CD4-positive, alpha-beta T cell (primary cell): Measurements from ENCODE around the gene MUL1. TPM values are rescaled to one million over a fixed set of nuclear protein-coding genes. Genes with fewer than 3 reads are reported as not detected.

Experiments
- ATAC-seq: fragments of 200-7000 bp; cut with Tn5 transposase; one replicate; pipeline ENCODE4 v1.10.0; 2022; ENCODE audit warnings: mild to moderate bottlenecking; ENCODE audit not compliant: poor library complexity
- CTCF ChIA-PET: fragments of 350-600 bp; sonication (Branson Sonifier 250); formaldehyde crosslinking; loops from one replicate; lab custom pipeline; 2021; ENCODE audit warnings: antibody characterized with exemption, inconsistent platforms; lab: Charles Lee
- POLR2A ChIA-PET: fragments of 350-600 bp; sonication (Branson Sonifier 250); formaldehyde crosslinking; loops from one replicate; lab custom pipeline; 2021; ENCODE audit warnings: antibody characterized with exemption, inconsistent platforms; lab: Charles Lee
- DNase-seq, 14 experiments: peaks; one replicate each; pipeline ENCODE4 v3.0.0-alpha.2; 2013 to 2020; ENCODE audit warnings: mixed read lengths in 2 of 14
- H3K27ac ChIP-seq, 2 donors: one replicate each; pipeline versions ENCODE4 v1.5.1 to v1.7.0; 2013; ENCODE audit warnings: low read length in 2 of 2, low read depth in 1 of 2, mild to moderate bottlenecking in 1 of 2
- H3K27me3 ChIP-seq, 2 experiments: 1 replicate in 1 of 2; 2 replicates in 1 of 2; pipeline versions ENCODE4 v1.6.1 to v1.7.0; 2013; ENCODE audit warnings: low read length in 2 of 2, control low read depth in 1 of 2, mild to moderate bottlenecking in 1 of 2, moderate library complexity in 1 of 2; ENCODE audit not compliant: insufficient read depth in 2 of 2, control insufficient read depth in 1 of 2
- H3K36me3 ChIP-seq: one replicate; pipeline ENCODE4 v1.6.1; 2013; ENCODE audit warnings: low read length, control low read depth; ENCODE audit not compliant: insufficient read depth
- H3K4me1 ChIP-seq: one replicate; pipeline ENCODE4 v1.6.1; 2013; ENCODE audit warnings: low read length, control low read depth; ENCODE audit not compliant: insufficient read depth
- H3K4me3 ChIP-seq: one replicate; pipeline ENCODE4 v1.5.1; 2013; ENCODE audit warnings: mild to moderate bottlenecking, low read length, moderate library complexity
- H3K9me3 ChIP-seq, 2 experiments: 1 replicate in 1 of 2; 2 replicates in 1 of 2; pipeline versions ENCODE4 v1.6.1 to v1.7.0; 2013; ENCODE audit warnings: low read length in 2 of 2, mild to moderate bottlenecking in 2 of 2, control low read depth in 1 of 2, moderate library complexity in 1 of 2; ENCODE audit not compliant: control insufficient read depth in 1 of 2, insufficient read depth in 1 of 2
- H3K27ac Mint-ChIP-seq: one replicate; pipeline ENCODE4 v1.8.0; 2020; ENCODE audit warnings: mixed read lengths
- H3K27me3 Mint-ChIP-seq: one replicate; pipeline ENCODE4 v1.8.0; 2021; ENCODE audit warnings: mixed read lengths
- H3K36me3 Mint-ChIP-seq: one replicate; pipeline ENCODE4 v1.8.0; 2021; ENCODE audit warnings: low read depth, mixed read lengths
- H3K4me1 Mint-ChIP-seq: one replicate; pipeline ENCODE4 v1.8.0; 2021; ENCODE audit warnings: low read depth, mixed read lengths
- H3K4me3 Mint-ChIP-seq: one replicate; pipeline ENCODE4 v1.8.0; 2020; ENCODE audit warnings: mild to moderate bottlenecking, mixed read lengths
- H3K9me3 Mint-ChIP-seq: one replicate; pipeline ENCODE4 v1.8.0; 2020; ENCODE audit warnings: mixed read lengths
- intact Hi-C, 2 experiments: fragments of 100-400 bp; cut with DNase I in 1 of 2; cut with micrococcal nuclease in 1 of 2; formaldehyde crosslinking; loops; one replicate each; pipeline versions ENCODE4 v1.15.1 to v1.9.0; 2023 to 2025; cut with DNase I, micrococcal nuclease
- total RNA-seq, 174 experiments: library from RNA in 2 of 174; stranded (reverse) in 2 of 174; gene quantifications; one replicate each; pipeline ENCODE4 v1.2.3 and lab custom pipeline; 2021 to 2026
- TF ChIP-seq, protein P1 (sequence below): fragments of 200-600 bp; IDR thresholded peaks from one replicate; pipeline ENCODE4 v1.8.0; 2022; ENCODE audit warnings: antibody characterized with exemption, mild to moderate bottlenecking

Gene MUL1
- total RNA-seq, 2 experiments from 2014 or later = 17.2 to 17.6 TPM

DNA sequence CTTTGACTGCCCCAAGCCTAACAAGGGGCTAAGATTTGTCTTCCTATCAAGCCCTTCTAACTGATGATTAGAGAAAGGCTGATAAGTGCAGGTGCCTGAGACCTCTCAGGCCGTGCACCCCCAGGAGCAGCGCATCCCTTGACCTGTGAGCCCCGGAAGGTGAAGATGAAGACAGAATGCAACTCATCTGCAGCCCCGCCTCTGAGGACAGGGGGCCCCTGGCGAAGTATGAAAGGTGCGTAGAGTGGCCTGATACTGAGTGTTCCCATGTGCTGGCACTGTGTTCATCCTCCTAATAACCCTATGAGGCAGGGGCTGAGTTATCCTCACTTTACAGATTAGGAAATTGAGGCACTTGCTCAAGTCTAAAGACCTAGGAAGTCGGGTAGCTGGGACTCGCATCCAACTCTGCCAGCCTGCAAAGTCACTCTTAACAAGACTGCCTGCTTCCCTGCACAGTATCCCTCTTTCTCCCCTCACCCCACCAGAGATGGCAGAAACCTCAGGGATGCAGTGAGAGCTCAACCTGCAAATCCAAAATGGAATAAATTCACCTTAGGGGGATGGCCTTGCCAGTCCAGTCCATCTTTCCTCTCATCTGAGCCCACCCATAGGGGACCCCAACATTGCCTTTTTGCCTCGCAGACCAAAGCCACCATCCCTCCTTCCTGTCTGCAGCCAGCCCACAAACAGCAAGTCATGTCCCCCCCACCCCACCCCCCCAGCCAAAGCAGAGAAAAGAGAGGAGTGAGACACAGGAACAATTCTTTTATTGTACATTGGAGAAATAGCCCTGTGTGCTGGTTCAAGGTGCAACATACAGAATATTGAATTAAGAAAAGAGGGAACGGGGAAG lies 26.1 kb downstream of the MUL1 start:
- Mint-ChIP-seq H3K4me3 (no peak overlapping the region), H3K27me3 (peaks cover 79% of the 10 kb centered on the region), H3K36me3 (no peaks in the 10 kb centered on the region), H3K9me3 (no peaks in the 10 kb centered on the region), H3K4me1 (peaks cover 14% of the 10 kb centered on the region), H3K27ac (no peak overlapping the region)
- DNase-seq (no peak), ATAC-seq (no peak)
- Histone ChIP-seq H3K9me3 (peaks cover 0 to 5% of the 10 kb centered on the region in 2 experiments), H3K36me3 (no peaks in the 10 kb centered on the region), H3K4me3 (no peak overlapping the region), H3K27ac (no peak overlapping the region), H3K27me3 (peaks cover 48 to 72% of the 10 kb centered on the region in 2 experiments), H3K4me1 (peaks cover 25% of the 10 kb centered on the region)
- TF ChIP-seq, protein P1, sequence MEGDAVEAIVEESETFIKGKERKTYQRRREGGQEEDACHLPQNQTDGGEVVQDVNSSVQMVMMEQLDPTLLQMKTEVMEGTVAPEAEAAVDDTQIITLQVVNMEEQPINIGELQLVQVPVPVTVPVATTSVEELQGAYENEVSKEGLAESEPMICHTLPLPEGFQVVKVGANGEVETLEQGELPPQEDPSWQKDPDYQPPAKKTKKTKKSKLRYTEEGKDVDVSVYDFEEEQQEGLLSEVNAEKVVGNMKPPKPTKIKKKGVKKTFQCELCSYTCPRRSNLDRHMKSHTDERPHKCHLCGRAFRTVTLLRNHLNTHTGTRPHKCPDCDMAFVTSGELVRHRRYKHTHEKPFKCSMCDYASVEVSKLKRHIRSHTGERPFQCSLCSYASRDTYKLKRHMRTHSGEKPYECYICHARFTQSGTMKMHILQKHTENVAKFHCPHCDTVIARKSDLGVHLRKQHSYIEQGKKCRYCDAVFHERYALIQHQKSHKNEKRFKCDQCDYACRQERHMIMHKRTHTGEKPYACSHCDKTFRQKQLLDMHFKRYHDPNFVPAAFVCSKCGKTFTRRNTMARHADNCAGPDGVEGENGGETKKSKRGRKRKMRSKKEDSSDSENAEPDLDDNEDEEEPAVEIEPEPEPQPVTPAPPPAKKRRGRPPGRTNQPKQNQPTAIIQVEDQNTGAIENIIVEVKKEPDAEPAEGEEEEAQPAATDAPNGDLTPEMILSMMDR = no peak
- intact Hi-C loops = no loop called here
- ChIA-PET POLR2A (no interaction called here), CTCF (no interaction called here)

DNA sequence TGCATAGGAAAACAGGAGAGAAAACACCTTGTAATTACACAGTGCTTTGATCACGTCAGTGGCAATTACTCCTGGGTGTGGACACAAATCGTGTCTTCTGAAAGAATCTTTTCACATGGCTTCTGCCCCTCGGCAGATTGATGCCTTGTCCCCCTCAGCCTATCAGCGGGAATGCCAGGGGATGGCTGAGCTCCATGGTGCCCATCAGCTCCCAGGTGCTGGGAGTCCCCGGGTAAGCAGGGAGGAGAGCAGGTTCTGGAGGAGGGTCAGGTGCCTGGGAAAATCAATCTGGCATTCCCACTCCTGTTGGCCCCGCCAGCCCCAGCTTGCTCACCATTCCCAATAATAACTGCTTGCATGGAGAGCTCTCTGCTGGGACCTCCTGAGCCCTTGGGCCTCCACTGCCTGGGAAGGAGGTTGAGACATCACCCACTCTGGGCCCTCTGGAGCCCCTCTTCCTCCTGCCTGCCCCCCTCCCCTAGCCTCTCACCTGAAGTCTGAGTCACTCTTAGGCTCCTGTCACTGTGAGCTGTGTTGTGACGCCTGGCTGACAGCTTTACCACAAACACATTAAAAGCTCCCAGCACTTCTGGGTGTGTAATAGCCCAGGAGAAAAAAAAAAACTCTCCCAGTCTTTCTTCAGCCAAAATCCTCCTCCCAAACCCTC lies 26.9 kb downstream of the MUL1 start:
- no peak overlapping the region for H3K27ac Mint-ChIP-seq
- H3K9me3 Mint-ChIP-seq = no peaks in the 10 kb centered on the region
- no peak for ATAC-seq
- no peak overlapping the region for H3K4me3 Mint-ChIP-seq
- no peaks in the 10 kb centered on the region for H3K36me3 Mint-ChIP-seq
- intact Hi-C loops = no loop called here
- Histone ChIP-seq H3K27ac (no peak overlapping the region), H3K9me3 (peaks cover 0 to 11% of the 10 kb centered on the region in 2 experiments), H3K4me3 (no peak overlapping the region), H3K36me3 (no peaks in the 10 kb centered on the region), H3K4me1 (peaks cover 25% of the 10 kb centered on the region), H3K27me3 (peaks cover 56 to 79% of the 10 kb centered on the region in 2 experiments)
- DNase-seq = no peak
- peaks cover 13% of the 10 kb centered on the region for H3K4me1 Mint-ChIP-seq
- POLR2A ChIA-PET = no interaction called here
- TF ChIP-seq, protein P1 = no peak
- peaks cover 85% of the 10 kb centered on the region for H3K27me3 Mint-ChIP-seq
- CTCF ChIA-PET = no interaction called here

DNA sequence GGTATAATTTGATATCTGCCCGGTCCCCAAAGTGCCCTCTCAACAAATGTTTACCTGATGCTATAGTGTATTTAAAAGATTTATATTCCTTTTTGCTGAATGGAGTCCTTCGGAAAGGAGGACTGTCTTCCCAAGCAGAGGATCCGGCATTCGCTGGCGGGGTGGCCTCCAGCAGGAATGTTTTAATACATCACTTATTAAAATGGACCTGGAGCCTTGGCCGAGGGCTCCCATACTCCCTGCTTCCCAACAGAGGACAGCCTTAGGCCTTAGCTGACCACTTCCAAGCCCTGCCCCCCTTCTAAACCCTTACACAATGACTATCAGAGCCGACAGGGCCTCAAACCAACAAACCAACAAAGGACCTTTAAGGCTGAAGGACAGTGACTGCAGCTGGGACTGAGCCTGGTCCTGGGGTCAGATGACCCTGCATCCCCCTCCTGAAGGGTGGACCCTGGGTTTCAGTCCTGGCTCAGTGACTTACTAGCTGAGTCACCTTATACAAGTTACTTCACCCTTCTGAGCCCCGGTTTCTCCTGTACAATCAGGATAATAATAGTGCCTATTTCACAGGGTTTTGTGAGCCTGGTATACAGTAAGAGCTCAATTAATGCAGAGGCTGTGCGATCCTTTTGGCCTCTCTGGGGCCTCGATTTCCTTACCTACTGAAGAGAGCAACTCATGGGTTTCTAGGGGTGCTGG lies 27.6 kb downstream of the MUL1 start:
- Mint-ChIP-seq H3K36me3 (no peaks in the 10 kb centered on the region), H3K9me3 (no peaks in the 10 kb centered on the region), H3K27me3 (peaks cover 92% of the 10 kb centered on the region), H3K27ac (no peak overlapping the region), H3K4me1 (peaks cover 13% of the 10 kb centered on the region), H3K4me3 (no peak overlapping the region)
- peaks cover 28% of the 10 kb centered on the region for H3K4me1 ChIP-seq
- H3K27ac ChIP-seq = no peak overlapping the region
- H3K4me3 ChIP-seq = no peak overlapping the region
- ATAC-seq (no peak), DNase-seq (no peak)
- peaks cover 0 to 12% of the 10 kb centered on the region in 2 experiments for H3K9me3 ChIP-seq
- no peaks in the 10 kb centered on the region for H3K36me3 ChIP-seq
- TF ChIP-seq, protein P1 = no peak
- peaks cover 60 to 85% of the 10 kb centered on the region in 2 experiments for H3K27me3 ChIP-seq
- intact Hi-C loops = no loop called here
- CTCF ChIA-PET = no interaction called here
- POLR2A ChIA-PET = no interaction called here
